Measurements from ENCODE around the gene HPDL.

- TF ChIP-seq EZH2phosphoT487 (IDR thresholded peaks at IDR 0.05) (no peak), CTCF (IDR thresholded peaks at IDR 0.05) (no peak)
Observed at GRCh38 chr1:45364294-45364693, 37.6 kb downstream of the HPDL start.

Measured in neural progenitor cell (in vitro differentiated cells).